Endothelial cell of umbilical vein (primary cell): ENCODE results near the gene FUT8. TPM values are rescaled to one million over a fixed set of nuclear protein-coding genes. Genes with fewer than 3 reads are reported as not detected.

Experiments
- BruUV-seq: library from RNA; stranded (reverse); fragments of 400-500 nt; replicated peaks from 2 replicates; lab custom pipeline; 2021; lab: Mats Ljungman, UMichigan
- CTCF ChIA-PET: fragments of 300-600, 350-600 bp; sonication (Branson Sonifier 250); formaldehyde crosslinking; loops from one replicate; lab custom pipeline; 2021; ENCODE audit warnings: antibody characterized with exemption, inconsistent platforms; lab: Charles Lee
- POLR2A ChIA-PET: fragments of 300-600, 350-600 bp; sonication (Branson Sonifier 250); formaldehyde crosslinking; loops from one replicate; lab custom pipeline; 2021; ENCODE audit warnings: antibody characterized with exemption, inconsistent platforms; lab: Charles Lee
- DNase-seq: peaks from one replicate; pipeline ENCODE4 v3.0.0-alpha.2; 2011; ENCODE audit warnings: low read depth, low spot score
- FAIRE-seq: peaks from 2 replicates; lab custom pipeline; 2011; peaks lifted over from hg19 to GRCh38; lab: Jason Lieb, UNC
- H2AFZ ChIP-seq: 2 replicates; pipeline ENCODE4 v1.6.0; 2012; ENCODE audit warnings: low read depth, low read length, control low read depth, inconsistent platforms
- H3K27ac ChIP-seq: 2 replicates; pipeline ENCODE4 v1.5.1; 2011; ENCODE audit warnings: low read depth, mild to moderate bottlenecking, control low read depth, low read length, moderate library complexity; ENCODE audit not compliant: insufficient read depth
- H3K27me3 ChIP-seq, 2 experiments: 2 replicates each; pipeline versions ENCODE4 v1.6.0 to v1.6.1; 2011; ENCODE audit warnings: low read length in 2 of 2, mixed read lengths in 1 of 2; ENCODE audit not compliant: control insufficient read depth in 2 of 2, insufficient read depth in 2 of 2
- H3K36me3 ChIP-seq, 2 experiments: 2 replicates in 1 of 2; 3 replicates in 1 of 2; pipeline ENCODE4 v1.5.1; 2011; ENCODE audit warnings: low read length in 2 of 2, mild to moderate bottlenecking in 1 of 2, moderate library complexity in 1 of 2; ENCODE audit not compliant: control insufficient read depth in 2 of 2, insufficient read depth in 2 of 2; ENCODE audit errors: extremely low read depth in 1 of 2
- H3K4me1 ChIP-seq: 3 replicates; pipeline ENCODE4 v1.5.1; 2011; ENCODE audit warnings: mild to moderate bottlenecking, low read length; ENCODE audit not compliant: control insufficient read depth, insufficient read depth; ENCODE audit errors: extremely low read depth
- H3K4me2 ChIP-seq: 2 replicates; pipeline ENCODE4 v1.6.1; 2011; ENCODE audit warnings: low read length, control low read depth, mixed read lengths; ENCODE audit not compliant: insufficient read depth
- H3K4me3 ChIP-seq, 3 experiments: fragments of 200-600 bp in 1 of 3; sonication (generic), shearing (Covaris generic) in 1 of 3; replicated peaks in 1 of 3; 2 replicates each; pipeline ENCODE4 v1.5.1; 2011 to 2016; ENCODE audit warnings: control low read depth in 3 of 3, low read length in 3 of 3, mild to moderate bottlenecking in 2 of 3, inconsistent platforms in 1 of 3, low read depth in 1 of 3, moderate library complexity in 1 of 3; ENCODE audit not compliant: insufficient read depth in 1 of 3
- H3K79me2 ChIP-seq: 2 replicates; pipeline ENCODE4 v1.6.0; 2012; ENCODE audit warnings: low read length, inconsistent platforms; ENCODE audit not compliant: control insufficient read depth, insufficient read depth
- H3K9ac ChIP-seq: replicated peaks from 2 replicates; pipeline ENCODE3; 2011; ENCODE audit warnings: low read length, control low read depth; ENCODE audit not compliant: insufficient read depth; ENCODE audit errors: extremely low read depth
- H3K9me1 ChIP-seq: replicated peaks from 3 replicates; pipeline ENCODE4 v1.6.0; 2011; ENCODE audit warnings: mild to moderate bottlenecking, low read length; ENCODE audit not compliant: control insufficient read depth, insufficient read depth; ENCODE audit errors: extremely low read depth
- H3K9me3 ChIP-seq: replicated peaks from 2 replicates; pipeline ENCODE4 v1.5.1; 2012; ENCODE audit warnings: low read length, inconsistent platforms; ENCODE audit not compliant: control insufficient read depth, insufficient read depth
- H4K20me1 ChIP-seq: replicated peaks from 2 replicates; pipeline ENCODE3; 2011; ENCODE audit warnings: mild to moderate bottlenecking, low read length; ENCODE audit not compliant: control insufficient read depth, insufficient read depth; ENCODE audit errors: extremely low read depth
- EZH2 ChIP-seq: IDR thresholded peaks from 2 replicates; pipeline ENCODE4 v1.6.1; 2012; ENCODE audit warnings: borderline replicate concordance, low read depth, mild to moderate bottlenecking, moderate library complexity, low read length, inconsistent platforms; ENCODE audit not compliant: severe bottlenecking
- FOS ChIP-seq: IDR thresholded peaks from 2 replicates; pipeline ENCODE4 v1.6.1; 2011; ENCODE audit warnings: mild to moderate bottlenecking, low read length, moderate library complexity, borderline replicate concordance; ENCODE audit not compliant: insufficient read depth
- GATA2 ChIP-seq: IDR thresholded peaks from 2 replicates; pipeline ENCODE4 v1.7.0; 2011; ENCODE audit warnings: low read depth, mild to moderate bottlenecking, moderate library complexity, mixed read lengths, low read length; ENCODE audit not compliant: insufficient read length, insufficient read depth
- JUN ChIP-seq: IDR thresholded peaks from 2 replicates; pipeline ENCODE4 v1.6.1; 2011; ENCODE audit warnings: borderline replicate concordance, low read depth; ENCODE audit not compliant: insufficient read length, insufficient read depth
- MYC ChIP-seq: IDR thresholded peaks from one replicate; pipeline ENCODE4 v1.6.1; 2011; ENCODE audit warnings: mild to moderate bottlenecking, low read depth, low read length
- POLR2A ChIP-seq: IDR thresholded peaks from 2 replicates; pipeline ENCODE4 v1.6.1; 2012; ENCODE audit warnings: low read depth, mild to moderate bottlenecking, control low read depth, low read length
- POLR2AphosphoS5 ChIP-seq: IDR thresholded peaks from 2 replicates; pipeline ENCODE4 v1.6.1; 2012; ENCODE audit warnings: low read depth, mild to moderate bottlenecking, control low read depth, low read length, moderate library complexity; ENCODE audit not compliant: insufficient read depth
- dilution Hi-C: fragments of 300-500 bp; cut with MboI; formaldehyde crosslinking; loops from one replicate; pipeline ENCODE4 v1.15.0; 2019; ENCODE audit warnings: low sequenced_read_pairs; ENCODE audit not compliant: extremely low pct_ligation_motif_present
- intact Hi-C: fragments of 100-400 bp; cut with micrococcal nuclease; formaldehyde crosslinking; loops from one replicate; pipeline ENCODE4 v1.10.0; 2022
- polyA plus RNA-seq, 4 experiments: library from polyadenylated mRNA; depleted of rRNA in 3 of 4; stranded (reverse) in 3 of 4; unstranded in 1 of 4; fragments of >200 nt; gene quantifications; 2 replicates each; pipeline versions ENCODE4 v1.2.1 to v1.2.3, GENCODE V29; 2011 to 2012; ENCODE audit warnings: missing spikeins in 1 of 4
- total RNA-seq: library from RNA; stranded (reverse); gene quantifications from 2 replicates; pipeline ENCODE4 v1.2.3, GENCODE V29; 2021
- TF ChIP-seq, protein P1 (sequence below): IDR thresholded peaks from 2 replicates; pipeline ENCODE4 v1.6.1; 2011; ENCODE audit not compliant: insufficient read depth, insufficient read length
- TF ChIP-seq, protein P2 (sequence below), 2 donors: IDR thresholded peaks; 1 replicate in 1 of 2; 2 replicates in 1 of 2; pipeline ENCODE4 v1.5.1; 2011; ENCODE audit warnings: low read length in 2 of 2, mild to moderate bottlenecking in 2 of 2, moderate library complexity in 2 of 2, control low read depth in 1 of 2, inconsistent platforms in 1 of 2, low read depth in 1 of 2; ENCODE audit not compliant: insufficient read depth in 1 of 2; ENCODE audit errors: extremely low read depth in 1 of 2

Gene FUT8
- total and polyA plus RNA-seq, 2 donors (not counting 3 experiments of a cell fraction or from before 2014, with no cell fraction given), result 16.7 to 38.8 TPM

- Histone ChIP-seq H4K20me1 (no peaks in the 10 kb centered on the region), H2AFZ (no peak overlapping the region), H3K27ac (no peak overlapping the region), H3K79me2 (peaks cover 16% of the 10 kb centered on the region), H3K9me3 (no peaks in the 10 kb centered on the region), H3K4me3 (no peak overlapping the region), H3K27me3 (no peaks in the 10 kb centered on the region), H3K9me1 (no peaks in the 10 kb centered on the region), H3K36me3 (no peaks in the 10 kb centered on the region), H3K9ac (no peak overlapping the region), H3K4me1 (no peaks in the 10 kb centered on the region), H3K4me2 (no peak overlapping the region)
- no peak for FAIRE-seq
- POLR2A ChIA-PET, result no interaction called here
- intact Hi-C loops, result no loop called here
- dilution Hi-C loops, result no loop called here
- CTCF ChIA-PET, result interaction anchor here (1.3 to 2.2 kb wide), 2 partner anchors 9 to 12 kb away, joined by 4 to 5 read pairs; no protein-coding TSS in a partner anchor
- TF ChIP-seq POLR2AphosphoS5, result no peak
- TF ChIP-seq, protein P1, sequence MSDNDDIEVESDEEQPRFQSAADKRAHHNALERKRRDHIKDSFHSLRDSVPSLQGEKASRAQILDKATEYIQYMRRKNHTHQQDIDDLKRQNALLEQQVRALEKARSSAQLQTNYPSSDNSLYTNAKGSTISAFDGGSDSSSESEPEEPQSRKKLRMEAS, result no peak
- BruUV-seq, result no TSS peak
- DNase-seq, result no peak
These were observed 140.2 kb downstream of the FUT8 start for GRCh38 chr14:65552724-65553123.

DNA sequence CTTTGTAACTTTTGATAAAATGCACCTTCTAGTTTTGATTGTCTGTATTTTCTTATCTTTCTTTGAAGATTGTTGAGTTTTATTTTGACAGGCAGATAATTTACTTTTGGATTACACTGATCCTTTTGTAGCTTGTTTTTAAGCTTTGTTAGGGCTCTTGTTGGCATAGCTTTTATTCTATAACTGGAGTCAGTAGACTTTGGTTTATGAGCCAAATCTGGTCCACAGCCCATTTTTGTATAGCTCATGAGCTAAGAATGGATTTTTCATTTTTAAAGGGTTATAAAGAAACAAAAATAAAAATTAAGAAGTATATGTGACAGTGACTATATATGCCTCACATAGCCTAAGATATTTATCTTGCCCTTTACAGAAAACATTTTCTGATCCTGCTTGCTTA lies 142.3 kb downstream of the FUT8 start:
- dilution Hi-C loops (no loop called here), intact Hi-C loops (no loop called here)
- Histone ChIP-seq H3K9me1 (no peaks in the 10 kb centered on the region), H3K9me3 (no peaks in the 10 kb centered on the region), H3K79me2 (peaks cover 16% of the 10 kb centered on the region), H3K36me3 (no peaks in the 10 kb centered on the region), H3K4me1 (no peaks in the 10 kb centered on the region), H3K27ac (no peak overlapping the region), H2AFZ (no peak overlapping the region), H3K9ac (no peak overlapping the region), H3K27me3 (no peaks in the 10 kb centered on the region), H3K4me2 (no peak overlapping the region), H3K4me3 (no peak overlapping the region), H4K20me1 (no peaks in the 10 kb centered on the region)
- TF ChIP-seq POLR2AphosphoS5 (no peak), JUN (no peak), FOS (no peak), EZH2 (no peak), POLR2A (no peak), GATA2 (no peak), MYC (no peak)
- TF ChIP-seq, protein P1, result no peak
- TF ChIP-seq, protein P2, sequence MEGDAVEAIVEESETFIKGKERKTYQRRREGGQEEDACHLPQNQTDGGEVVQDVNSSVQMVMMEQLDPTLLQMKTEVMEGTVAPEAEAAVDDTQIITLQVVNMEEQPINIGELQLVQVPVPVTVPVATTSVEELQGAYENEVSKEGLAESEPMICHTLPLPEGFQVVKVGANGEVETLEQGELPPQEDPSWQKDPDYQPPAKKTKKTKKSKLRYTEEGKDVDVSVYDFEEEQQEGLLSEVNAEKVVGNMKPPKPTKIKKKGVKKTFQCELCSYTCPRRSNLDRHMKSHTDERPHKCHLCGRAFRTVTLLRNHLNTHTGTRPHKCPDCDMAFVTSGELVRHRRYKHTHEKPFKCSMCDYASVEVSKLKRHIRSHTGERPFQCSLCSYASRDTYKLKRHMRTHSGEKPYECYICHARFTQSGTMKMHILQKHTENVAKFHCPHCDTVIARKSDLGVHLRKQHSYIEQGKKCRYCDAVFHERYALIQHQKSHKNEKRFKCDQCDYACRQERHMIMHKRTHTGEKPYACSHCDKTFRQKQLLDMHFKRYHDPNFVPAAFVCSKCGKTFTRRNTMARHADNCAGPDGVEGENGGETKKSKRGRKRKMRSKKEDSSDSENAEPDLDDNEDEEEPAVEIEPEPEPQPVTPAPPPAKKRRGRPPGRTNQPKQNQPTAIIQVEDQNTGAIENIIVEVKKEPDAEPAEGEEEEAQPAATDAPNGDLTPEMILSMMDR (IDR thresholded peaks at IDR 0.05; ENCODE audit: extremely low read depth in 1 of 2, insufficient read depth in 1 of 2, low read depth in 1 of 2, low read length in 2 of 2), result no peak
- no TSS peak for BruUV-seq
- CTCF ChIA-PET, result interaction anchor here (1.0 to 2.2 kb wide), 5 partner anchors 12 to 140 kb away, joined by 3 to 5 read pairs (median 4); no protein-coding TSS in a partner anchor
- DNase-seq (no peak), FAIRE-seq (no peak)
- POLR2A ChIA-PET, result no interaction called here
